SKM-1 (cell line): Measurements from ENCODE around the gene FCHSD2.
"Not testable (repeated sequence)": the region's sequence is repeated elsewhere in the genome, so short reads cannot be mapped to it uniquely, and the experiment has no call there.

ENCODE experiments used
- DNase-seq: peaks from one replicate; lab custom pipeline; 2025; ENCODE audit not compliant: unreplicated experiment; lab: John Stamatoyannopoulos, UW

Gene FCHSD2

GRCh38 chr11:73152086-73152853 is 10.2 kb upstream of the FCHSD2 start:
- DNase-seq = no peak

GRCh38 chr11:73151416-73151815 is 9.3 kb upstream of the FCHSD2 start:
- DNase-seq = no peak

DNA sequence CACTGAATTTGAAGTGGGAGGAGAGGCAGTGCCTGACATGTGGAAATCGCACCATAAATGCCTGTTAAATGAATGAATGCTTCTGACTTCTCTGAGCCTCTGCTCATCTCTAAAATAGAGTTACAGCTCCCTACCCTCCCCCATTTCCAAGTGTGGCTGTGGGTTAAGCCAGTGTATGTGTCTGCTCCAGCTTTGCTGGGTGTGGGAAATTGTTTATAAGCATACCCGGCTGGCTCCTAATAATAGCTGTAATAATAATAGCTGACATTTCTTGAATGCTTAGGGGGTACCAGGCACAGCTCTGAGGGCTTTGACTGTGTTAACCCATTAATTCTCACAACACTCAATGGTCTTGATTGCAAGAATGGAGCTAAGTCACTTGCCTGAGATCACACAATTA is 7.0 kb upstream of the FCHSD2 start:
- DNase-seq = no peak

GRCh38 chr11:73147771-73148681 is 5.9 kb upstream of the FCHSD2 start:
- no peak for DNase-seq

DNA sequence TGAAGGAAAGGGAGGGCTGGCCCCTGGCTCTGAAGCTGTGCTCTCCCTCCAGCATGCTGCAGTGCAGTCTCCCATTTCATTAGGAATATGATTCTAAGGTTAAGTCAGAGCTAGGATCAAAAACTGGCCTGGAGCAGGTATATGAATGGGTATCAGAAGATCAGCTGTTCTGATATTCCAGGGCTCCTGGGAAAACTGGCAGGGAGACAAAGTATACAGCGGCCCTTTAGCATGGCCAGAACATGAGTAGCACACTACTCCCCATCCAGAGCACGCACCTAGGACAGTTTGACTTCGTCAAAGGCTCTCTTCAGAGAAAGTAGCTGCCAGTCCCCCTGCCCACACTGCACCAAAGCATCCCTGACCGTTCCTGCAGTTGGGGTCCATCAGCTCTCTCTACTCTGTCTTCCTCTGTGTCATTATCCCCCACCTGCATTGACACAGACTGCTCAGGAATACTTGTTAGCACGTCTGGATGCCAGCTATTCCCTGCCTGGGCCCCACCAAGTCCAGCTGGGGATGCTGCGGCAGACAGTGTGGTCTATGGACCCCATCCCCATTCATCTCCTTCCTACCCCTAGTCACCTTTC is 4.0 kb upstream of the FCHSD2 start:
- DNase-seq = no peak

- peak; percentile 36 for DNase-seq
Measured at GRCh38 chr11:73143126-73143838, 1.2 kb upstream of the FCHSD2 start.

DNA sequence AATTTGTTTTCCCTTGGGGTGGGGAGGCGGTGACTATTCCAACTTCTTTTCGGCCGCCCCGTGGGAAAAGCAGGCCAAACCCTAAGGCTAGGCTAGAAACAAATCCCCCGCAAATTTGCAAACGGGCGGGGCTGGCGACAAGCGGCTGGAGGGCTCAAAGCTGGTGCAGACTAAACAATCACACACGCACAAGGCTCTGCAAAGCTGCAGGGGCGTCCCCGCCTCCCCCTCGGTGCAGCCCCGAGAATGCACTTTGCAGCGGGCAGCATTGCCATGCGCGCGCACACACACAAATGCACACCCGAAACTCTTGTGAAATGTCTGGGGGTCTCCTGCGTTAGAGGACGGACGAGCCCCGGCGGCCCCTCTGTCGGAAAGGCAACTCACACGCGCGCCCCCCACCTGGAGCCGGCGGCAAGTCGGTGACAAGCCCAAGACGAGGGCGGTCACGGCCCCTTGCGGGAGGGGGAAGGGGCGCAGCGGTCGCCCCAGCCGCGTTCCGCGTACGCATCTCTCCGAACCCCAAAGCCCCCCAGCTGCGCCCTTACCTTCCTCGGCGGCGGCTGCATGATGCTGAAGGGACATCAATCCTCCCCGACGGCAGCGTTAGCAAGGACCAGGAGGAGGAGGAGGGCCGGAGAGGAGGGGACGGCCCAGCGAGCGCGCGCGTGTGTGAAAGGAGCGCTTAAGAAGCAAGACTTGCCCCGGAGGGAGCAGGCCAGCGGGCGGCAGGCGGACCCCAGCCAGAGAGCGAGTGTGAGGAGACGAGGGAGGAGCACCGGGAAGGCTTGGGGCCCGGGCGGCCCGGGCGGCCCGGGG is 600 bp downstream of the FCHSD2 start:
- peak; percentile 59 for DNase-seq

- no peak for DNase-seq
Measured at GRCh38 chr11:73141031-73141308, 1.1 kb downstream of the FCHSD2 start.

GRCh38 chr11:73140213-73141030 is 1.7 kb downstream of the FCHSD2 start:
- DNase-seq = no peak

GRCh38 chr11:73139476-73140198 is 2.5 kb downstream of the FCHSD2 start:
- DNase-seq = no peak

- no peak for DNase-seq
Measured at GRCh38 chr11:73137944-73138274, 4.2 kb downstream of the FCHSD2 start.

- peak; percentile 43 for DNase-seq
Measured at GRCh38 chr11:73137262-73137943, 4.7 kb downstream of the FCHSD2 start.

DNA sequence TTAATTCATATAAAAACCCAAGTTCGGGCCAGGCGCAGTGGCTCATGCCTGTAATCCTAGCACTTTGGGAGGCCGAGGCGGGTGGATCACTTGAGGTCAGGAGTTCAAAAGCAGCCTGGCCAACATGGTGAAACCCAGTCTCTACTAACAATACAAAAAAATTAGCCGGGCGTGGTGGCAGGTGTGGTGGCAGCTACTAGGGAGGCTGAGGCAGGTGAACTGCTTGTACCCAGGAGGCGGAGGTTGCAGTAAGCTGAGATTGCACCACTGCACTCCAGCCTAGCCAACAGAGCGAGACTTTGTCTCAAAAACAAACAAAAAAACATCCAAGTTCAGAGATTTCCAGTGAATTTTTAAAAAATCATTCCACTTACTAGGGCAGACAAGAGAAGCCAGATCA is 5.4 kb downstream of the FCHSD2 start:
- not testable (repeated sequence) for DNase-seq

DNA sequence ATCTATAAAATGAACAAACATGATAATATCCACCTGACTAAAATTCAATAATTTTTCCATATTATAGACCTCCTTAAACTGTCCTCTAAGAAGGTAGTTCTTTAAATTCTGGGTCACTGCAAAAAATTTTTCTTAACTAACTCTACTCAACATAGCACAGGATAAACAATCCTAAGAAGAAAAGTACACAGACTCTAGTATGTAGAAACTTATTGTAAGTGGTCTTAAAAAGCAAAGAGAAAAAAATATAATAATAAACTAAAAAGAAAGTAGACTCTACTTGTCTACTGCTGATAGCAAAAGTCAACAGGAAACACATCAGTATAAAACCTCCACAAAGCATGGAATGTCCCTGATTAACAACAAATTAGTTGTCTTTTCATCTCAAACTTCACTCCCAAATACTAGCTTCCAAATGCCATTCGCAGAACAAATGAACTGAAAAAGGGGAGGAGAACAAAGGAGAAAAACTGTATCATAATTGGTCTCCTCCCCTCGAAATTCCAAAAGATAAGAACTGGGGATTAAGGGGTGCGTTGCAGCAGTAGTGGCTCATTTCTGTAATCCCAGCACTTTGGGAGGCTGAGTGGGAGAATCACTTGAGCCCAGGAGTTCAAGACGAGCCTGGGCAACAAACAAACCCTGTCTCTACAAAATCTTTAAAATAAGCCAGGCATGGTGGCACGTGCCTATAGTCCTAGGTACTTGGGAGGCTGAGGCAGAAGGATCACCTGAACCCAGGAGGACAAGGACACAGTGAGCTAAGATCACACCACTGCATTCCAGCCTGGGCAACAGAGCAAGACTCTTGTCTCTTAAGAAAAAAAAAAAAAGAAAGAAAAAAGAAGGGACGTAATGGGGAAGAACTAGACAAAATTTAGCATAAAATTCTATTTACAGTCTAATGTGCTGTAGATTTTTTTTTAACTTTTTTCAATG is 6.5 kb downstream of the FCHSD2 start:
- DNase-seq = no peak

- not testable (repeated sequence) for DNase-seq
Measured at GRCh38 chr11:73132349-73132748, 9.8 kb downstream of the FCHSD2 start.

DNA sequence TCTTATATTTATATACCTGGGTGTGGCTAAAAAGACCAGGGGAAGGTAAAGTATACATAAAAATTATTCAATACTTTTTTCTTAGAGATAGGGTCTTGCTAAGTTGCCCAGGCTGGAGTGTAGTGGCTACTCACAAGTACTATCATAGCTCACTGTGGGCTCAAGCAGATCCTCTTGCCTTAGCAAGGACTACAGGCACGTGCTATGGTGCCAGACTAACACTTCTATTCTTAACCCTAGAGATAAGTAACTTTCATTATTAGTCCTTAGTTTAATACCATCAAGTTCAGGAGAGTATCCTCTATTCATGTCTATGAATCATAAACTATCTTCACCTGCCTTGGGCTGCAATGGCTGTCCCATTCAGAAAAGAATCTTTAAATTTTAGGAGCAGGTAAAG is 11.9 kb downstream of the FCHSD2 start:
- no peak for DNase-seq

GRCh38 chr11:73129198-73129597 is 12.9 kb downstream of the FCHSD2 start:
- DNase-seq = no peak
